CD4-positive, alpha-beta memory T cell (primary cell): ENCODE results near the gene ME3. TPM values are rescaled to one million over a fixed set of nuclear protein-coding genes. Genes with fewer than 3 reads are reported as not detected.

Experiments used
- CTCF ChIA-PET: fragments of 350-600 bp; sonication (Branson Sonifier 250); formaldehyde crosslinking; loops from one replicate; lab custom pipeline; 2021; ENCODE audit warnings: inconsistent platforms; ENCODE audit not compliant: partially characterized antibody; lab: Charles Lee
- POLR2A ChIA-PET: fragments of 350-600 bp; sonication (Branson Sonifier 250); formaldehyde crosslinking; loops from one replicate; lab custom pipeline; 2021; ENCODE audit not compliant: partially characterized antibody; lab: Charles Lee
- DNase-seq, 5 donors: peaks; one replicate each; pipeline versions ENCODE4 v3.0.0 to v3.0.0-alpha.2; 2020 to 2022; ENCODE audit warnings: mixed read lengths in 1 of 5
- H3K27ac ChIP-seq: one replicate; pipeline ENCODE4 v1.7.0; 2013; ENCODE audit warnings: low read depth, low read length
- H3K27me3 ChIP-seq: 2 replicates; pipeline ENCODE4 v1.7.0; 2013; ENCODE audit warnings: mild to moderate bottlenecking, low read length, moderate library complexity; ENCODE audit not compliant: insufficient read depth
- H3K36me3 ChIP-seq: 2 replicates; pipeline ENCODE4 v1.7.0; 2013; ENCODE audit warnings: mild to moderate bottlenecking, low read length, moderate library complexity; ENCODE audit not compliant: insufficient read depth
- H3K4me1 ChIP-seq: 2 replicates; pipeline ENCODE4 v1.7.0; 2013; ENCODE audit warnings: mild to moderate bottlenecking, low read length, moderate library complexity; ENCODE audit not compliant: insufficient read depth
- H3K4me3 ChIP-seq, 2 donors: one replicate each; pipeline ENCODE4 v1.7.0; 2013; ENCODE audit warnings: low read length in 2 of 2, mild to moderate bottlenecking in 1 of 2
- H3K9me3 ChIP-seq, 2 donors: one replicate each; pipeline ENCODE4 v1.7.0; 2013; ENCODE audit warnings: low read length in 2 of 2, control low read depth in 1 of 2; ENCODE audit not compliant: control insufficient read depth in 1 of 2
- H3K27ac Mint-ChIP-seq, 7 donors: one replicate each; pipeline ENCODE4 v1.8.0; 2020 to 2021; ENCODE audit warnings: mixed read lengths in 7 of 7, mild to moderate bottlenecking in 6 of 7, inconsistent platforms in 3 of 7, moderate library complexity in 3 of 7
- H3K27me3 Mint-ChIP-seq, 2 donors: one replicate each; pipeline ENCODE4 v1.8.0; 2020 to 2021; ENCODE audit warnings: mixed read lengths in 2 of 2
- H3K36me3 Mint-ChIP-seq, 2 donors: one replicate each; pipeline ENCODE4 v1.8.0; 2020 to 2021; ENCODE audit warnings: mixed read lengths in 2 of 2, inconsistent platforms in 1 of 2, mild to moderate bottlenecking in 1 of 2
- H3K4me1 Mint-ChIP-seq, 4 donors: one replicate each; pipeline ENCODE4 v1.8.0; 2020 to 2021; ENCODE audit warnings: mixed read lengths in 4 of 4, mild to moderate bottlenecking in 1 of 4
- H3K4me3 Mint-ChIP-seq, 8 donors: one replicate each; pipeline ENCODE4 v1.8.0; 2020 to 2021; ENCODE audit warnings: mixed read lengths in 8 of 8, mild to moderate bottlenecking in 7 of 8, moderate library complexity in 6 of 8, inconsistent platforms in 3 of 8
- H3K9me3 Mint-ChIP-seq, 8 donors: one replicate each; pipeline ENCODE4 v1.8.0; 2020 to 2021; ENCODE audit warnings: mixed read lengths in 8 of 8, mild to moderate bottlenecking in 5 of 8, inconsistent platforms in 3 of 8, moderate library complexity in 1 of 8
- intact Hi-C: fragments of 100-400 bp; cut with micrococcal nuclease; formaldehyde crosslinking; loops from one replicate; pipeline ENCODE4 v1.15.1; 2023
- polyA plus RNA-seq, 2 donors: library from polyadenylated mRNA; unstranded; fragments of 300-500 nt; fragmentation: Illumina TruSeq; gene quantifications; one replicate each; pipeline ENCODE4 v1.2.3, GENCODE V29; 2021
- total RNA-seq, 2 experiments: library from RNA; stranded (reverse); gene quantifications; one replicate each; pipeline ENCODE4 v1.2.3, GENCODE V29; 2021

The ME3 gene
- total and polyA plus RNA-seq, 4 experiments from 2014 or later, result 0.15 to 1.9 (median 1.3) TPM; not detected in 1

DNA sequence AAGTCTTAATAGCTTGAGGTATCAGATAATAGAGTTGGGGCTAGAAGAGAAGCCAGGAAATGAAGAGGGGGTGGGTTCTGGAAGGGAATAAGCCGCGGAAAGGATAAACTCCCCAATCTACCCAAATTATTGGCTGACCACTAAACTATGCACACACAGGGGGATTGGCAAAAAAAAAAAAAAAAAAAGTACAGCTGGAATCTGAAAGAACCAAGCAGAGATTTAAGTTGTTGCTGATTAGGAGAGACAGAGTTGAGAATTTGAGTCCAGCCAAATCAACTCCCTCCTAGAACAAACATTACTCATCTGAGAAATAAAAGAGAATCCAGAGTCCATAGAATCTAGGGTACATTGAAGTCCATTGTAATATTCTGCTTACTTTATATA is 162.8 kb downstream of the ME3 start:
- no peak overlapping the region for H3K27ac Mint-ChIP-seq
- H3K27ac ChIP-seq, result no peak overlapping the region
- no peaks in the 10 kb centered on the region for H3K4me1 ChIP-seq
- no peaks in the 10 kb centered on the region for H3K9me3 Mint-ChIP-seq
- H3K4me1 Mint-ChIP-seq, result no peaks in the 10 kb centered on the region
- no peaks in the 10 kb centered on the region for H3K36me3 ChIP-seq
- no peaks in the 10 kb centered on the region for H3K27me3 Mint-ChIP-seq
- CTCF ChIA-PET, result no interaction called here
- H3K27me3 ChIP-seq, result no peaks in the 10 kb centered on the region
- no peak overlapping the region for H3K4me3 Mint-ChIP-seq
- H3K9me3 ChIP-seq, result no peaks in the 10 kb centered on the region
- intact Hi-C loops, result no loop called here
- H3K4me3 ChIP-seq, result no peak overlapping the region
- H3K36me3 Mint-ChIP-seq, result no peaks in the 10 kb centered on the region
- no peak for DNase-seq
- POLR2A ChIA-PET, result no interaction called here

DNA sequence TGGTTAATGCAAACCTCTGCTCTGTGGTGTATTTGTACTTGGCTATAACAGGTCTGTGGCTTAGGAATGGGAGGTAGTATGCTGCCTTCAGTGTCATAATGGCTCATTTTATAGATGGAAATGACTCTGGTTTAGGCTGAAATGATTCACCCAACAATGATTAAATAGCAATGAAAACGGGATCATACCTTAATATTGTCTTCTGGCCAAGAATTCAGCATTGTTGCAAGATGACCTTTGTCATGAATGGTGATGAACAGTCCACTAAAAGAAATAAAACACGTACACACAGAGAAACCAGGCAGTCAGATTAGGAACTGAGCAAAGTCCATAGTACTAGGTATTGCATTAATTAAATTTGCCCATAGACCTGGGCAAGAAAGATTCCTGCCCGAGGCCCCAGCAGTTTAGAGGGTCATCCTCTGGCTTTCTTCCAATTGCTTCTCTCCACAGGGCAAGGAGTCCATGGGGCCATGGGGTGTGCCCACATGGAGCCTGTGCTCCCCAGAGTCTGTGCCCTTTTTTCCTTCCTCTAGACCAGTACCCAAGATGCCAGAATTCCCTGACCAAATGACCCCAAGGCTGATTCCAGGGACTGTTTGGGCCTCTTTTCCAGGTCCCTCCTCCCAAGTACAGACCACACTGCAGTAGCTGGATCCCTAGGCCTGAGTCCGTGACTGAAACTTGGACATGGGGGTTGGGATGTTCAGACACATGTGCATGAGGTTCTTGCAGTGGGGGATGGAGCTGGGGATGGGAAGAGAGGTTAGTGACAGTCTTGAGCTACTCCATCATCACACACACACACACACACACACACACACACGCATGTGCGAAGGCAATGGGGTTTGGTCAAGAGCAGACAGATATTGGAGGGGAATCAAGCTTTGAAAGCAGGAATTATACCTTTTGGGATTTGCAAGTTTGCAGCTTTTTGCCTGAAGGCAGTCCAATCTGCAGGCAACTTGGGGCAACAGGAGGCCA is 163.5 kb downstream of the ME3 start:
- Histone ChIP-seq H3K4me3 (no peak overlapping the region), H3K27me3 (no peaks in the 10 kb centered on the region), H3K4me1 (no peaks in the 10 kb centered on the region), H3K9me3 (no peaks in the 10 kb centered on the region), H3K27ac (no peak overlapping the region), H3K36me3 (no peaks in the 10 kb centered on the region)
- no peak for DNase-seq
- Mint-ChIP-seq H3K36me3 (no peaks in the 10 kb centered on the region), H3K4me1 (no peaks in the 10 kb centered on the region), H3K4me3 (no peak overlapping the region), H3K27ac (no peak overlapping the region), H3K27me3 (no peaks in the 10 kb centered on the region), H3K9me3 (no peaks in the 10 kb centered on the region)
- ChIA-PET CTCF (no interaction called here), POLR2A (no interaction called here)
- intact Hi-C loops, result no loop called here

DNA sequence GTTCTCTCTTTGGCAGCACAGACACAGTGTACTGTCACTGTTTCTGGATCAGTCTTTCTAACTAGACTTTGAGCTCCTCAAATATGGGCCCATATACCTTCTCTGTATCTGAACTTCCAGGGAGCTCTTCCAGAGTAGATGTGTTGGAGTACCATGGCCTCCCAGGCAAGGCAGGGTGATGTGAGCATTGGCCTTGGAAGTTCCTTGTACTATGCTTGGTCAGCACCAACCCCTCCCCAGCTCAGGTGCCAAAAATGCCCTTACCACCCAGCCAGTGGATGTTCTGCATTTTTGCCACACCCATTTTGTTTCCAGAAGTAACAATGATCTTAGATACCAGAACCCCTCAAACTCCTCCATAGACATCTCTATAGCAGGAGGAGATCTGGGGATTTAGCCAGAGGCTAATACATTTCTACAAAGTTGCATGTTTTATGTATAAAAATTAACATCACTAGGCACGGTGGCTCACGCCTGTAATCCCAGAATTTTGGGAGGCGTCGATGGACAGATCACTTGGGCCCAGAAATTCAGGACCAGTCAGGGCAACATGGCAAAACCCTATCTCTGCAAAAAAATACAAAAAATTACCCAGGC is 165.1 kb downstream of the ME3 start:
- H3K9me3 Mint-ChIP-seq, result no peaks in the 10 kb centered on the region
- POLR2A ChIA-PET, result no interaction called here
- no peak overlapping the region for H3K4me3 Mint-ChIP-seq

DNA sequence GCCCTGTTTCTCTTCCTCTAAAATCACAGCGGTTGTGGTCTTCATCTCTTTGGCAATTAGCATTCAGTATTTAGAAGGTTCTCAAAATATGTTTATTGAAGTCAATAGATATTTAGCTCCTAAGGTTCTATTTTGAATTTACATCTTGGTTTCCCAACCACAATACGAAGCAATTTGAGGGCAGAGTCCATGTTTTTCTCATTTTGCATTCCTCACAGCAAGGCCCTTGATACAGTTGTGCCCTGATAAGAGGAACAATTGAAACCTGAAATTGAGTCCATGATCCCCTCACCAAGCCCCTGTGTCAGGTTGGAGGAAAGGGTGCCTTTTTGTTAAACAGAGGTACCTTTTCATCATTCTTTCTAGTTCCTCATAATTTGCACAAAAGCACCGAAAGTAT is 166.2 kb downstream of the ME3 start:
- CTCF ChIA-PET, result no interaction called here

More for the DNA sequence above, 165.1 kb downstream of the ME3 start:
- intact Hi-C loops, result no loop called here
- Histone ChIP-seq H3K4me3 (no peak overlapping the region), H3K9me3 (no peaks in the 10 kb centered on the region), H3K4me1 (no peaks in the 10 kb centered on the region), H3K27ac (no peak overlapping the region), H3K27me3 (no peaks in the 10 kb centered on the region), H3K36me3 (no peaks in the 10 kb centered on the region)
- H3K4me1 Mint-ChIP-seq, result no peaks in the 10 kb centered on the region
- CTCF ChIA-PET, result no interaction called here
- DNase-seq, result no peak
- no peaks in the 10 kb centered on the region for H3K36me3 Mint-ChIP-seq
- H3K27ac Mint-ChIP-seq, result no peak overlapping the region
- H3K27me3 Mint-ChIP-seq, result no peaks in the 10 kb centered on the region

DNA sequence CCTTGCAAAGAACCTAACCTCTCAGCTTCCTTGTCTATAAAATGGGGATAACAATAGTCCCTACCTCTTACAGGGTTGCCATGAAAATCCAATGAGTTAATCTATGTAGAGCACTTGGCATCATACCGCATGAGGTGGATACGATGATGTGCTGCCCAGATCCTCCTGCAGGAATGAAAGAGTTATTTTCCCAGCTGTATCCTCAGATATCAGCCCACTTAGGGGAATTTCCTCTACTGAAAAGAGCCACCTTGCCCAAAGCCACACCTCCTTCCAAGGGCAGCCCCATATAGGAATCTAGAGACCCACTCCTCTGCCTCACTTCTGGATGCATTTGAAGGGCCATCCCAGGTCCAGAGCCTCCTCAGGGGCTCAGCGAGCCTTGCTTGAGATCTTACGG is 169.3 kb downstream of the ME3 start:
- Histone ChIP-seq H3K36me3 (no peaks in the 10 kb centered on the region), H3K27ac (no peak overlapping the region), H3K4me1 (no peaks in the 10 kb centered on the region), H3K4me3 (no peak overlapping the region), H3K27me3 (no peaks in the 10 kb centered on the region), H3K9me3 (no peaks in the 10 kb centered on the region)
- intact Hi-C loops, result no loop called here
- Mint-ChIP-seq H3K9me3 (no peaks in the 10 kb centered on the region), H3K4me3 (no peak overlapping the region), H3K27ac (no peak overlapping the region), H3K36me3 (no peaks in the 10 kb centered on the region), H3K4me1 (no peaks in the 10 kb centered on the region), H3K27me3 (peaks cover 0 to 4% of the 10 kb centered on the region in 2 donors)
- no peak for DNase-seq
- CTCF ChIA-PET, result no interaction called here
- POLR2A ChIA-PET, result no interaction called here

More for the DNA sequence above, 166.2 kb downstream of the ME3 start:
- Histone ChIP-seq H3K36me3 (no peaks in the 10 kb centered on the region), H3K4me1 (no peaks in the 10 kb centered on the region), H3K27ac (no peak overlapping the region), H3K4me3 (no peak overlapping the region), H3K9me3 (no peaks in the 10 kb centered on the region), H3K27me3 (no peaks in the 10 kb centered on the region)
- POLR2A ChIA-PET, result no interaction called here
- H3K27me3 Mint-ChIP-seq, result no peaks in the 10 kb centered on the region
- no peaks in the 10 kb centered on the region for H3K4me1 Mint-ChIP-seq
- H3K27ac Mint-ChIP-seq, result no peak overlapping the region
- intact Hi-C loops, result no loop called here
- no peaks in the 10 kb centered on the region for H3K36me3 Mint-ChIP-seq
- H3K9me3 Mint-ChIP-seq, result no peaks in the 10 kb centered on the region
- no peak overlapping the region for H3K4me3 Mint-ChIP-seq
- DNase-seq, result no peak

DNA sequence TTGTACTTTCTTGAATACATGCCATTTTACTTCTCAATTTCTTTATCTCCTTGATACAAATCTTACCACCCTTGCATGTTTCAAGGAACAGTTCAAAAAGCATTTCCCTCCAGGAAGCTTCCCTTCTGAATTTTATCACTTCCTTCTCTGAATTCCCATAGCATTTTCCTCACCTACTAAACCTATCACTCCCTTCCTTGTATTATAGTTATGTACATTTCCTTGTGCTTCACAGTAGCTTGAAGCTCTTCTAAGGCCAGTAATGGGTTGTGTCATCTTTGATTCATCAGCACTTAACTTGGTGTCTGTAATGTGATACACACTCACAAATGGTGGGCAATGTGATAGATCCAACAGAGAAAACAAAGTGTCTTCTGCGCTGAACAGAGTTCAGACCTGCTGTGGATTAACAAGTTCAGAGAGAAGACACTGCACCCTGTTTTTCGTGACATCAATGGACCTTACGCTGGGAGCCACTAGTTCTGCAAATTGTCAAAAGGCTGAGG is 170.2 kb downstream of the ME3 start:
- no peak overlapping the region for H3K27ac Mint-ChIP-seq
- intact Hi-C loops, result no loop called here

DNA sequence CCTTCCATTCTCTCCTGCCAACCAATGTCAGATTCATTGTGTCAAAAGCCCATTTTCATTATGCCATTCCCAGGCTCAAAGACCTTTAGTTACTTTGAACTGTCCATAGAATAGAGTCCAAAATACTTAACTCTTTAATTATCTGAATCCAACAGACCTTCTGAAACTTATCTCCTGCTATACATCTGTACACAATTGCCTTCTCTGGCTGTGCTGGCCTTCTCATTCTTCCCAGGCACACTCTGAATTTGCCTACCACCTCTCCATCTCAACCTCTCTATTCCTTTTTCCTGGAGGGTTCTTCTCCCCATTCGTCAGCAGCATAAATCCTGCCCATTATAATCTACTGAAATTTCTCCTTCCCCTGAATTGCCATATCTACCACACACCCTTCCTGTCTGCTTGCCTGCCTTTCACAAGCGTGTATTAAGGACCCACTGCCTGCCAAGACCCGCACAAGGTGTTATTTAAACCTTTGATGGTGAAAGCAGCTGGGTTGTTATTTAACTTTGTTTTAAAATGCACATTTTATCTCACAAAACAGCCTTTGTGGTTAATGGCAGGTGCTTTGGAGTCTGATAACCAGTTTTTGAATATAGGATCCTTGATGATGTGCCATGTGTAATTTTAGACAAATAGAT is 171.8 kb downstream of the ME3 start:
- H3K4me3 Mint-ChIP-seq, result no peak overlapping the region
- CTCF ChIA-PET, result no interaction called here
- Histone ChIP-seq H3K9me3 (no peaks in the 10 kb centered on the region), H3K4me1 (no peaks in the 10 kb centered on the region), H3K36me3 (no peaks in the 10 kb centered on the region), H3K4me3 (no peak overlapping the region), H3K27me3 (no peaks in the 10 kb centered on the region), H3K27ac (no peak overlapping the region)
- POLR2A ChIA-PET, result no interaction called here
- no peak for DNase-seq
- H3K27ac Mint-ChIP-seq, result no peak overlapping the region
- intact Hi-C loops, result no loop called here
- no peaks in the 10 kb centered on the region for H3K4me1 Mint-ChIP-seq
- no peaks in the 10 kb centered on the region for H3K9me3 Mint-ChIP-seq
- peaks cover 0 to 4% of the 10 kb centered on the region in 2 donors for H3K27me3 Mint-ChIP-seq
- no peaks in the 10 kb centered on the region for H3K36me3 Mint-ChIP-seq

More for the DNA sequence above, 170.2 kb downstream of the ME3 start:
- H3K9me3 Mint-ChIP-seq, result no peaks in the 10 kb centered on the region
- Histone ChIP-seq H3K27me3 (no peaks in the 10 kb centered on the region), H3K27ac (no peak overlapping the region), H3K36me3 (no peaks in the 10 kb centered on the region), H3K4me1 (no peaks in the 10 kb centered on the region), H3K4me3 (no peak overlapping the region), H3K9me3 (no peaks in the 10 kb centered on the region)
- H3K4me3 Mint-ChIP-seq, result no peak overlapping the region
- no peaks in the 10 kb centered on the region for H3K36me3 Mint-ChIP-seq
- H3K4me1 Mint-ChIP-seq, result no peaks in the 10 kb centered on the region
- peaks cover 0 to 4% of the 10 kb centered on the region in 2 donors for H3K27me3 Mint-ChIP-seq
- no peak for DNase-seq
- POLR2A ChIA-PET, result no interaction called here
- CTCF ChIA-PET, result no interaction called here
